Colonic mucosa (tissue), 4 donors: ENCODE data around the gene CHURC1. TPM values are rescaled to one million over a fixed set of nuclear protein-coding genes. Genes with fewer than 3 reads are reported as not detected.

Experiments
- DNase-seq: peaks from one replicate; pipeline ENCODE4 v3.0.0-alpha.2; 2020
- H3K27ac ChIP-seq: fragments of 200-600 bp; one replicate; pipeline ENCODE4 v1.8.0; 2021
- H3K27me3 ChIP-seq: fragments of 200-600 bp; one replicate; pipeline ENCODE4 v1.8.0; 2021
- H3K36me3 ChIP-seq: fragments of 200-600 bp; one replicate; pipeline ENCODE4 v1.8.0; 2021
- H3K4me1 ChIP-seq: fragments of 200-600 bp; one replicate; pipeline ENCODE4 v1.8.0; 2021; ENCODE audit warnings: mild to moderate bottlenecking
- H3K4me3 ChIP-seq: fragments of 200-600 bp; one replicate; pipeline ENCODE4 v1.8.0; 2021
- H3K9ac ChIP-seq, 2 donors: one replicate each; pipeline ENCODE4 v1.7.0; 2013; ENCODE audit warnings: control low read depth in 2 of 2, low read depth in 2 of 2, low read length in 2 of 2
- H3K9me3 ChIP-seq: fragments of 200-600 bp; one replicate; pipeline ENCODE4 v1.8.0; 2021
- CTCF ChIP-seq: fragments of 200-600 bp; IDR thresholded peaks from one replicate; pipeline ENCODE4 v1.8.0; 2022; ENCODE audit warnings: antibody characterized with exemption, mild to moderate bottlenecking
- intact Hi-C: fragments of 100-400 bp; cut with DNase I; formaldehyde crosslinking; loops from one replicate; pipeline ENCODE4 v1.14.1; 2022
- total RNA-seq, 2 donors: library from RNA; stranded (reverse); fragmentation: NEBNext Ultra II Directional in 1 of 2; extraction: Animal tissue kit (Norgen Biotek cat#: 25700) in 1 of 2; gene quantifications; one replicate each; pipeline ENCODE4 v1.2.1, GENCODE V29; 2021
- donor health status: healthy.
- donor health status: DM: no; HTN: no; CAD: no.
- donor health status: DM: no; HTN: no; CAD: no.

Gene CHURC1
- total RNA-seq, 2 donors from 2014 or later: 46.5 to 57.7 TPM

DNA sequence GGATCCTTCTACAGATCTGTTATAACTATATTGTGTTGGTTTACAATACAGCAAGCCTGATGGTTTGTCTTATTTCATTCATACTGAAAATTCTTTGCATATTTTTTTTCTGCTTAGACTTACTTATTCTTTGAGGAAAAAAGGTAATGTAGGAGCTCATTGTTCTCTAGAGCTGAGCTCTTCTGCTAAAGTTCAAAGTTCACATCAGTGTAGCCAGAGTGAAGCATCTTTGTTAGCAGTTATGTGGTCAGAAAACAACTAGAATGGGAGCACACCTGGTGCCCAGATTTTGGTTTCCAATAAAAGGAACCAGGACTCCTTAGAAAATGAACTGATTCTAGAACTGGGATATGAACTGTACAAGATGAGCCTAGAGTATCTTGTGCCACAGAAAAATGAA is 18.0 kb downstream of the CHURC1 start:
- no peak for TF ChIP-seq CTCF
- Histone ChIP-seq H3K27ac (no peak overlapping the region), H3K4me3 (no peak overlapping the region), H3K9ac (no peak overlapping the region), H3K36me3 (no peaks in the 10 kb centered on the region), H3K27me3 (no peaks in the 10 kb centered on the region), H3K9me3 (no peaks in the 10 kb centered on the region), H3K4me1 (peaks cover 9% of the 10 kb centered on the region)
- DNase-seq: no peak
- intact Hi-C loops: no loop called here

DNA sequence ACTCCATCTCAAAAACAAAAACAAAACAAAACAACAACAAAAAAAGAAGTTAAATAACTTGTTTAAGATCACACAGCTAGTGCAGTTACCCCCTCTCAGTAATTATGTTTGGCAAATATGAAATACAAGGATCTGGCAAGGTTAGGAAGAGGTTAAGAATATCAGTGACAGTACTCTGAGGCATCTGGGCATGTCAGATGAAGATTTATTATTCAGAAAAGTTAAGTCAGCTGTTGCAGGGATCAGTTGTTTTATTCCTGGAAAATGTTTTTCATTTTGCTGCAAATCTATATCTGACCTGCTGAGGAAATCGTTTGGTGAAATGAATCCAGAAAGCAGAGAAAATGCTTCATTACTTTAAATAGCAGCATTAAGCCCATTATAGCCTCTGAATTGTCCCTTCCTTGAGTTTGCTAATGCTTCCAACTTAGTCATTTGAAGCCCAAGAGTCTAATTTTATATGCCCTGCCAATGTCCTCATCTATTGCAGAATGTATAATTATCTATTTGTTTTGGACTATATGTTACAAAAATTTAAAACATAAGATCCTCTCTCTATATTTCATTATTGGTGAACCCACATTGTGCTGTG is 20.2 kb downstream of the CHURC1 start:
- Histone ChIP-seq H3K4me1 (peaks cover 9% of the 10 kb centered on the region), H3K27ac (no peak overlapping the region), H3K36me3 (no peaks in the 10 kb centered on the region), H3K27me3 (no peaks in the 10 kb centered on the region), H3K4me3 (no peak overlapping the region), H3K9ac (no peak overlapping the region), H3K9me3 (no peaks in the 10 kb centered on the region)
- DNase-seq: no peak
- no peak for TF ChIP-seq CTCF
- intact Hi-C loops: no loop called here

DNA sequence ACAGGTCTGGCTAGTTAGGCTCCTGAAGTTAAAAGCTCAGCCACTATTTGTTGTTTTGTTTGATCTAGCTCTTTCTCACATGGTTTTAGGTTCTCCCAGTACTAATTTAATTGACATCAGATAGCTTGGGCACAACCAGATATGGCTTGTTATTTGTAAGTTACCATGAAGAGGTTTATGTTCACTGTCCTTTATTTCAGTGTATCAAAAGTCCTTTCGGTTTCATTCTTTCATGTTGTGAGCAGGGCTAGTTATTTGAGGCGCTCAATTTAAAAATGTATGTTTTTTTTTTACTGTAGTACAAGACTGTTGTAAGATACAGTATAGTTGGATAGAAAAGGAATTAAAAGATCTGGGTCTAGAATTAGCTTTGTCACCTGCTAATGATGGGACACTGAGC is 21.3 kb downstream of the CHURC1 start:
- DNase-seq: no peak
- Histone ChIP-seq H3K27ac (no peak overlapping the region), H3K4me1 (peaks cover 9% of the 10 kb centered on the region), H3K4me3 (no peak overlapping the region), H3K9ac (no peak overlapping the region), H3K27me3 (no peaks in the 10 kb centered on the region), H3K36me3 (no peaks in the 10 kb centered on the region), H3K9me3 (no peaks in the 10 kb centered on the region)
- TF ChIP-seq CTCF: no peak
- intact Hi-C loops: no loop called here

DNA sequence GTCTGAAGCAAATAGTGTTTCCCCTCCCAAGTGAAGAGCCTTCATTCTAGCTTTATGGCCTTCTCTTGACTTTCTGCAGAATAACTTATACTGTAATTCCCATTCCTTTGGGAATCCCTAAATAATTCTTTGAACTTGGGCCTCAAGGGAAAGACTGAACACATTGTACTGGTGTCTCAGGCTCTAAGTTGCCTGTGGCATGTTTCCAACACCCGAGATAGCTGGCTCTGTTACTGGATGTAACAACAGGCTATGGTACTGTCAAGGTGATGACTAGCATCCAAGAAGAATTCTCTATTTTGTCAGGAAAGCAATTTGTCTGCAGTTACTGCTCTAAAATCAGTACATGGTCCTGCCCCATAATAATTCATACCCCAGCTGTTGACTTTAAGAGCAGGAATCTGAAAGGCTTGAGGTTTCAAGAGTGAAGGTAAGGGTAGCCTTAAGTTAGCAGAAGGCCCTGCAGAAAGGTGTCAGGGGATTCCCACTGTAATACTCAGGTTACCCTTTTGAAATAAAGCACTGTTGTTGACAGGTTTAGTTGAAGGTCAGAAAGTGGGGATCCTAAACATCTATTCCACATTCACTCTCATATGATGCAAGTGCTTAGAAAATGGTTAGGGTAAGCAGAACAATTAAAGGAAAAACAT is 23.0 kb downstream of the CHURC1 start:
- Histone ChIP-seq H3K9ac (no peak overlapping the region), H3K27ac (peak overlapping the region; percentile 60), H3K4me3 (no peak overlapping the region), H3K9me3 (no peaks in the 10 kb centered on the region), H3K36me3 (no peaks in the 10 kb centered on the region), H3K4me1 (no peaks in the 10 kb centered on the region), H3K27me3 (no peaks in the 10 kb centered on the region)
- DNase-seq: no peak
- TF ChIP-seq CTCF: no peak
- intact Hi-C loops: no loop called here

DNA sequence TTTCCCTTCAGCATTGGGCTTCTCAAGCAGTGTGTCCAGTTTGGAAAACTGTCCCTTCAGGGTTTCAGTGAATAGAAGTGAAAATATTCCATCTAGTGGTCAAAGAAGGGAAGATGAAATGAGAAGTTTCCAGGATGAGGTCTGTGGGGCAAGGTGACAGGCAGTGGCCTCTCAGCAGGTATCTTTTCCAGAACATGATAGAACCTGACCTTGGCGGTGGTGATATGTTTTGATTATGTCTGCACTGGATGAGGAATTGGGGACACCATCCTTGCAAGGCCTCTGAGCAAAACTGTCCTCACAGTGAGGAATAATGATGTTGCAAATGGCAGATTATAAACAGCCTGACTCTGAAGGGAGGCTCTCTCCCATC is 23.6 kb downstream of the CHURC1 start:
- no peak for DNase-seq
- Histone ChIP-seq H3K9me3 (no peaks in the 10 kb centered on the region), H3K4me1 (no peaks in the 10 kb centered on the region), H3K4me3 (no peak overlapping the region), H3K27me3 (no peaks in the 10 kb centered on the region), H3K36me3 (no peaks in the 10 kb centered on the region), H3K27ac (peak overlapping the region; percentile 60), H3K9ac (no peak overlapping the region)
- intact Hi-C loops: no loop called here
- no peak for TF ChIP-seq CTCF
